Activated naive CD4-positive, alpha-beta T cell treated with anti-CD3 and anti-CD28 coated beads, Interleukin-2, amount 50 U/mL, for 16 hours (primary cell): ENCODE measurements around the gene SEMA3E.
"Not testable (repeated sequence)": the region's sequence is repeated elsewhere in the genome, so short reads cannot be mapped to it uniquely, and the experiment has no call there.

Source experiments
- DNase-seq: peaks from one replicate; pipeline ENCODE4 v3.0.0-alpha.2; 2020

Gene SEMA3E

DNA sequence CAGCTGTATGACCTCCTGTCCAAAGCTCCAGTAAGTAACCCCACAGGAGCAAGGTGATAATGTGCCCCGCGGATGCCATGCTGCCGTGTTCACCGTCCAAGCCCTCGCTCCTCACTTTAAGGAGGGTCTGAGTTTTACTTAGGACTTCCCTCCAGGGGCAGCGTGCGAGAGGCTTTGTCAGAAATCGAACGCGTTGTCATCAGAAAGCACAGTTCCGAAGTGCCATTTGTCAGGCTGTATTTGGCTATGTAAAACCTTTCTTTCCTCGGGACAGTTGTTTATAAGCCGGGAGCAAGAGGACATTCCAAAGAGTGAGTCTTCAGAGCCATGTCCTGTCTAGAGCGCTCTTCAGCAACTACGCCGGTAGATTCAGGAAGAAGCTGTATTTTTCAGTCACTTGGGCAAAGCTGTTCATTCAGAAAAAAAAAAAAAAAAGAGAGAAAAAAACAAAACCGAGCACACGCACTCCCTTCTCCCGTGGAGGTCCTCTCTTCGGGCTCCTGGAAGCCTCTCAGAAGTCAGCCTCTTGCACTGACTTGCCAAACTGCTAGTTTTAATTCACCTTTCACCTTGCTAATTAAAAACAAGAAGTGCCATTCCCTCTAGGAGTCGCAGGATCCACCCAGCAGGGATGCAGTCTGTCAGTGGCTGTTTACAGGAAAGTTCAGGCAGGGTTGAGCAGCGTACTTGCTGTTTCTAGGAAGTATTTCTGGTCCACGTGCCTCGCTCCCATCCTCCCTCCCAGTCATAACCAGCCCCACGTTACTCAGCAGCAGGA, at the start of gene SEMA3E:
Gene SEMA3E, minus strand, starts transcription at position 676 of the 778 bp plus-strand sequence.
- DNase-seq = no peak

DNA sequence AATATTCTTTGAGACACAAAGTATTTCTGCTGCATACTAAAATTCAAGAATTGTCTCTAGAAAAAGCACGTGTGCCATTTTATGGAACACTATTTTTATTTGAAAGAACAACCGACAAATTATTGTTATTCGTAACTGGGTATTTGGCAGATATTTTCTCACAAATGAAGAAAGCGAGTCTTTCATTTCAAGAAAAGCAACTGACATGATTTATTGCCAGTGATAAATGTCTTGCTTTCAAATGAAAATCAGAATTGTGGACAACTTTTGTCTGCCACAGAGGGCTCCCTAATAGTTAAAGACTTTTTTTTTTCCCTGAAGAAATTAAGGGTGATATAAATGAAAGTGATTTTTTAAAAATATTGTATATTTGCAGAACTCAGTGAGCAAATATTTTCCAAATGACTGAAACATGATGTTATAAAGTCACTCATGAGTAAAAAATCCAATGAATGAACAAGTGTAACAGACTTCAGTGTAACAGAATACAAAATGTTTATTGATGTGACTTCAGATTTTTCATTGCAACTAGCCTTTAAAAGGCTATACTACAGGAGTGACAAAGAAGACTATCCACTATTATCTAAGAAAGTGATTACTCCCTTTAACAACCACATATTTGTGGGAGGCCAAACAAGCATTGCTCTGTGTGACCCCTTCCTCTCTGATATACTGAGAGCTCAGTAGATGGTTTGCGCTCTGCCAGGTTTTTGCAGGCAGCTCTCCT, 49.0 kb upstream of the SEMA3E start:
- no peak for DNase-seq

DNA sequence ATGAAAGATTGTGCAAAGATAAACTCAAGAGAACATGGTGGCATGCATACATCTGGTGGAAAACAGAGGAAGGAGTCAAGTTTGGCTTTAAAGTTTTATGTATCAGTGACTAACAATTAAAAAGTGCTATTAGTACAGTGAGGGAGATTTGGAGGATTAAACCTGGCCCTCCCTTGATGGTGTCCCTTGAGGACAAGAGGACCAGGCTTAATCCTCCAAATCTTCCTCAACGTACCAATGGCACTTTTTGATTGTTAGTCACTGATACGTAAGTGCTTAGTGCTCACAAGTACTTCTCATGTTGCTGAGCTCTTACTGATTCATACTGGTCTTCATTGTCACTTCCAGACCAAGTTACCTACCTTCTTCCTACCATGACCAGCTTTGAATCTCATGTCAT, 47.2 kb upstream of the SEMA3E start:
- DNase-seq = no peak

DNA sequence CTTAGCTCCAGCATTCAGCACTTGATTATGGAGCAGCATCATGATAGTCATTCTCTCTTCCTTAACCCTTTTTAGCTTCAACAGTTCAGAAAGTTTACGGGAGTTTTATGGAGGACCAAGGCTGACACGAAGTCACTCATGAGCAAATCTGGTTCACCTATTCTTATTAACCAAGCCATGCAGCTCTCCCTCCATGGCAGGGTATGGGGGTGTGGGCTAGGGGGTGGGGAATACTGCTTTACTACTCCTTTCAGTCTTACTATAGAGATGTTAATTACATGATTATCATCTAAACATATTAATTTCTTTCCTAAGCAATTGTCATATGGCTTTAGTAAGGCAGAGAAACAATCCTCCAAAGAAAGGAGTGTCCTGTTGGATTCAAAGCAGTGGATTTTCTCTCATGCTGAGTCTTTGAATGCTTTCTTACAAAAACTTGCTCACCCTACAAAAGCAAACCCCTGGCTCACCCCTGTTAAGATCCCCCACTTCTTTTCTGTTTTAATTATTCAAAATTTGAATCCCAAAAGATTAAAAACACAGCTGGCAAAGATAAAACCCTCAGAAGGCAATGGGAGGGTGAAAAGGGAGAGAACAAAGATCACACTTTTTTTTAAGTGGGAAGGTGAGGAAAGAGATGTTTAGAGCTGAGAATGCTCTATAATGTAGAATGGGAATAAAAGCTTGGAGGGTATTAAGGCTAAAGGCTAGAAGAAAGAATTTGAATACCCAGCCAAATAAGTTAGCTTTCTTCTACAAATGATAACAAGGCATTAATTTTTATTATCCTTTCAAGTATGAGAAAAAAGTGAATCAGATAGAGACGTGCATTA, 46.4 kb upstream of the SEMA3E start:
- DNase-seq = no peak

DNA sequence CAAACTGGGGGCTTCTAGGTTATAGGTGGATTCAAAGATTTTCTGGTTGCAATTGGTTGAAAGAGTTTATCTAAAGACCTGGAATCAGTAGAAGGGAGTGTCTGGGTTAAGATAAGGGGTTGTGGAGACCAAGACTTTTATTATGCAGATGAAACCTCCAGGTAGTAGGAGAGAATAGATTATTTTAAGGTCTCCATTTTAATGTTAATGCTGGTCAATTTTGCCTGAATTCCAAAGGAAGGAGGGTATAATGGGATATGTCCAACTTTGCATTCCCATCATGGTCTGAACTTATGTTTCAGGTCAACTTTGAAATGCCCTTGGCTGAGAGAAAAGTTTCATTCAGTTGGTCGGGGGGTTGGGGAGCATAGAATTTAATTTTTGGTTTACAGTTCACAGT, 44.3 kb upstream of the SEMA3E start:
- no peak for DNase-seq

DNA sequence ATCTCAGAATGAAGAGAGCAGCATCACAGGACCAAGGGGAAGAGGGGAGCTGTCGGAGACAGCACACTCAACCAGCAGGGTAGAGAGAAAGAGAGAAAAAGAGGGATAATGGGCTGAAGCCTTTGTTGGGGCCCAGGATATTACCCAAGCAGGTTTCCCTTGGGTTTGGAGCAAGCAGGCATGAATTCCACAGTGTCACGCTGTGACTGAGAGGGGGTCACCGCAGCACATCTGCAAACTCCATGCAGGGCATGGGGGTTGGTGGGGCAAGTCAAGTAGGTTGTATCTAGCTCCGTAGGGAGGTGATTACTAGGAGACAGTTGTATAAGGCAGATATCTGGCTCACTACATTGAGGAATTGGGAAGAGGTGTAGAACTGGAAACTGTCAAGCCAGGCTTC, 42.2 kb upstream of the SEMA3E start:
- DNase-seq = no peak

DNA sequence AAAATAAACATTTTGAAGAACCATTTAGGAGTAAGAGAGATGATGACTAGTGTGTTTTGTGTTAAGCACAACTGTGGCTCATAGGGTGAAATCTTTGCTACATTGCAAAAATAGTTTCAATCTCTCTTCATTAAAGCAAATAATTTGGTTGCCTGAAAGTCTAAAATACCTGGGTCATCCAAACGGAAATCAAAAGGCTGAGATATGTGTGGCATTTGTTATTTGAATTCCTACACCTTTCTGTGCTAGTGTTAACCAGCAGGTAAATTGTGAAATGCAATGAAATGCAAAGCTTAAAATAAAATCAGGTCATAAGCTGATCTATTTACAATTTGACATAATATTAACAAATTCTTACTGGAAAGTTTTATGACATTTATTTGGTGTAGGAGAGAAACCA, 40.9 kb upstream of the SEMA3E start:
- no peak for DNase-seq

DNA sequence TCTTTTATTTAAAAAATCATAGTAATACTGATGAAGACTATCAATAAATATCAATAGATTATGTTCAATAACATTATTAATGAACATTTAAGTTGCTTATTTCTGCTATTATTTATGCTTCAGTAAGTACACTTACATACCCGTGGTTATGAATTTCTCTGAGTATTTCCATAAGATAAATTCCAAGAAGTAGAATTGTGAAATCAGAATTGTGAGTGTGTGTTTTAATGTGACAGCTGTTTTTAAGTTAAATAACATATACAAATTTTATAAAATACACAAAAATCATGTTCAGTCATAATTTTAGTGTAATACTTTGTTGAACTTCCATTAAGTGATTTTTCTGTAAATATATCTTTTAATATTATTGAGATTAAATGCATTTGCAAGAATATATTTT, 37.5 kb upstream of the SEMA3E start:
- DNase-seq = no peak

DNA sequence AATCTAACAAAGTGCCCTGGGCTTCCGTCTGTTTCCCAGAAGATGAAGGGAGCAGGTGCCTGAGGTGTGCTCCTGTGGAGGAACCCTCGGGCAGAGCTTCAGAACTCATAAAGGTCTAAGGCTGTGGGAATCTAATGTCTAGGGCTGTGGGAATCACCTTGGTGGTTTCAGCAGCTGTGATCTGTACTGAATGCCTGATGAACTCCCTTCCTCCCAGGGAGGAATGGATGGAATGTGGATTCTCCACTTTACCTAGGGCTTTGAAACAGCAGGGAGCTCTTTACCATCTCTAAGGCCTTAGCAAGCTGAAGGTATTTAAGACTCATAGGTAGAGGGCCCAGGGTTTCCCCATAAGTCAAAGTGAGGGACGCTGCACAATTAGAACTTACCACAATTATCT, 36.0 kb upstream of the SEMA3E start:
- DNase-seq = no peak

DNA sequence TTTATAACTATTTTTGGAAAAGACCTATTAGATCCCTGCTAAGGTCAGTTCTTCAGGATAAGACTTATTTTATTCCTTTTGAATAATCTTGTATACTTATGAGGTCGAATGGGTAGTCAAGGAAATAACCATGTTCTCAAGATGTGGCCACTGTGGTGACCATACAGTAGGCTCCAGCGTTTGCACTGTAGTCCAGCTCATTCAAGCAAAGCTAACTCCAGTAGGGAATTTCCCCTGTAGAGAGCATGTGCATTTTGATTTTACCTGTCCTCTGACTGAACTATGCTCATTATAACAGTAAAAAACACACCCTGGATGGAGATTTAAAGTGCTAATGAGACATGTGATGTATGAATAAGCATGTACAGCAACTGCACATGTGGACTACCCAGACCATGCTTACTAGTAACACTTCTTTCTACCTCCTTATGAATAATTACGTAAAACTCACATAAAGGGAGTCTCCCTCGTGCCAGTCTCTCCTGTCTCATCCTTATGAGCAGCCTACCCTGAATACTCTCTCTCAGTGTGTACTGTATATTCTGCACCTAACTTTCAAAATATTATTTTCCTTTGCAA, 32.4 kb upstream of the SEMA3E start:
- no peak for DNase-seq

DNA sequence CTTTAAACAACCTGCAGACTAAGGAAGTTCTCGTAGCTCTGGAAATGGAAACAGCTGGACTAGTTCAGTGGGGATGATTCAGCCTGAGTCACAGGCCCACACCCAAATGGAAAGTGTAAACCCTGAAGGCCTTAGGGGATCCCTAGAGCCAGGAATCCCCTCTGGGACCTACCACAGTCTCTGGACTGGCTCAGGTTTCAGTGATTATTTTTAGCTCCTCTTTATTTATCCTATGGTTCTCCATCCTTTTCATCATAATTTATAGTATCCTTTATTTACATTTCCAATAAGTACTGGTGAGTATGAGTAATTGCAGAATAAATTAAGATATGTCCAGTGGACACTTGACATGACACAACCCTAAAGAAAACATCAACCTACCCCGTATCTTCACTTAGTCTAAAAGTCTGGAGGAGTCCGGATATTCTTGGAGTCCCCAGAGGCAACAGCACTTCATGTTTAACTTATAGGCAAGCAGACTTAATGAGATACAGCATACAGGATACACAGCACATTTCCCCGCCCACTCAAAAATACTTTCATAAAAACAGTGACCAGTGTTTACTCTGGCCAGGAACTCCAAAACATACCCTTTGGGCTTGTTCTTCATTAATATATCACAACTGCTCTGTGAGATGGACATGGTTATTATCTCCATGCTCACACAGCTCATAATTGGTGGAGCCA, 28.4 kb upstream of the SEMA3E start:
- no peak for DNase-seq

DNA sequence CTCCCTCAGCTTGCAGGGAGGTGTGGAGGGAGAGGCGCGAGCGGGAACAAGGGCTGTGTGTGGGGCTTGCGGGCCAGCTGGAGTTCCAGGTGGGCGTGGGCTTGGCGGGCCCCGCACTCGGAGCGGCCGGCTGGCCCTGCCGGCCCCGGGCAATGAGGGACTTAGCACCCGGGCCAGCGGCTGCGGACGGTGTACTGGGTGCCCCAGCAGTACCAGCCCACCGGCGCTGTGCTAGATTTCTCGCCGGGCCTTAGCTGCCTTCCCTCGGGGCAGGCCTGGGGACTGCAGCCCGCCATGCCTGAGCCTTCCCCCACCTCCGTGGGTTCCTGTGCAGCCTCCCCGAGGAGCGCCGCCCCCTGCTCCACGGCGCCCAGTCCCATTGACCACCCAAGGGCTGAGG, 24.4 kb upstream of the SEMA3E start:
- DNase-seq = not testable (repeated sequence)

DNA sequence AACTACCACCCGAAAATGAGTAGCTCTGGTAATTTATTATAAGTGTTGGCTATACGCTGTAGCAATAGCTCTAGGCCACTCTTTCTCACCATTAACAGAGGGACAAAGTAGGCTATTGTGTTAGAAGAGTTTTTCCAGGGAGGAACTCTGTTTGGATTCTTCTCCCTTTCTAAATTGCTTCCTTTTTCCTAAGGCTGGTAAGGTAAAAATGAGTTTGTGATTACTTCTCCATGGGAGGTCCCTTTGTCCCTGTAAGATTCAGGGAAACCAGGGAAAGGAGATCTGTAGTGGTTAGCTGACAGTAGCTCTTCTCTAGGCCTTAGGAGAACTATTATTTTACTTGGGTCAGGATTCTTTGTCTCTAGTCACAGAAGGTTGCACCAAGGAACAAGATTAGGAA, 23.2 kb upstream of the SEMA3E start:
- DNase-seq = no peak

DNA sequence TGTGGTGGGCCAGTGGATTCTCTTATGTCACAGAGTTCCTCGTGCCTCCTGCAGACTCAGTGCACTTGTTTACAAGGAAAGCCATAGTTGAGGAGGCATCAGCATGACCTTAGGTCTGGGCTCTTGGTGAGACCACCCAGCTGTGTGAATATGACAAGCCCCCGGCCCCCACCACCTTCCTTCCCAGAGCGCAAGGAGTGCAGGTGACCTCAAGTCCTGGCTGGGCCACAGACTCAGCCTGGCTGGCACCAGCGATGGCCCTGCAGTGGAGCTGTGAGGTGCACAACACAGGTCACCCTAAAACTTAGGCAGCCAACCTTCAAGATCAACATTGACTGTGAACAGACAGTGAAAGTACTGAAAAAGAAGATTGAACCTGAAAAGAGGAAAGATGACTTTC, 14.2 kb upstream of the SEMA3E start:
- DNase-seq = no peak

DNA sequence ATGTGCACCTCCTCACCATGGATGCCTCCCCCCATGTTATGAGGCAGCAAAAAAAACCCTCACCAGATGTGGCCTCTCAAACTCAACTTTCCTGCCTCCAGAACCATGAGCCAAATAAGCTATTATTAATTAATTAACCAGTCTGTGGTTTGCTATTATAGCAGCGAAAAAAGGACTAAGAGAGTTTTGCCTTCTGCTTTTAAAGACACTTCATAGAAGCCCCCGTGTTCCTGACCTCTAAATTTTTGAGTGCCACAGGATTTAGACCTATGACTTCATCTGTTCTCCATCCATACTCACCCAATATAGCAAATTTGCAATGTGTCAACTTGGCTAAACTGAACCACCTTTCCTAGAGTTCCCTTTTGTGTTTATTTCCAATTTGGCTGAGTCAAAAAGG, 9.2 kb upstream of the SEMA3E start:
- DNase-seq = no peak

DNA sequence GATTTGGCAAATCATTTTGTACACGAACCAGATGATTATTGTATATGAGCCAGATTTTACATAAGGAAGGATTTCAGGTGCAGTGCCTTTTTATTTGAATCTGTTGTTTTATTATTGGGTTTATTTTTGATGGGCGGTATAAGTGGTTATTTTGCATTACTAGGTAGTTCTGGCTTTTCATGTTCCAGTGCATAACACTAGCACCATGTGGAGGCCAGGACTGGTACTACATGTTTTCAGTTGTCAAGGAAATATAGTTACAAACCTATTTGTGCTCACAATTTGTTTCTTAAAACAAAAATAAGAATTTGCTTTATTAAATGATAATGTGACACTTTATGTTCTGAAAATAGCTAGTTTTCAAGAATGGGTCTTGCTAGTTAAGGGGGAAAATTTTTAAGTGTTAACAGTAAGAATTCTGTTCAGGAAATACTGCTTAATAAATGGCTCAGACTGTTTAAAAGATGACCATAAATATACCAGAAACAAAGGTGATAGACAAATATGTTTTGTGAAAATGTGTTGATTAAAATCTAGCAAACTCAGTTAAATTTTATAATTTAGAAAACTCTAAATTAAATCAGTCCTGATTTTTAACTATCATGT, 7.1 kb upstream of the SEMA3E start:
- no peak for DNase-seq

DNA sequence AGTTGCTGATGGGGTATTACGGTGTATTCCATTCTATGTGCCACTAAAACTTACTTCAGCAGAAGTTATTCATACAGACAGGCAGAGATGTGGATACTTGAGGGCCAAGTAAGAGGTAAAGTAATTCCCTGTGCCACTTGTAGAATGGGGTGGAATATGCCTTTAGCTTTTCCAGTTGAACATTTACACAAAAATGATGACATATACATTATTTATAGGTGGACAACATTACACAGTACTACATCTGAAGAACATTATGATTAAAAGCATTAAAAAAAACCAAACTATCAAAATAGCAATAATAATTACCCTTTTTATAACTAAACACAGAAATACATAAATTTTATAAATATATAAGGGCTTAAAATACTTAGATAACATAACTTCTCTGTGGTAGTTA, 3.5 kb upstream of the SEMA3E start:
- no peak for DNase-seq

DNA sequence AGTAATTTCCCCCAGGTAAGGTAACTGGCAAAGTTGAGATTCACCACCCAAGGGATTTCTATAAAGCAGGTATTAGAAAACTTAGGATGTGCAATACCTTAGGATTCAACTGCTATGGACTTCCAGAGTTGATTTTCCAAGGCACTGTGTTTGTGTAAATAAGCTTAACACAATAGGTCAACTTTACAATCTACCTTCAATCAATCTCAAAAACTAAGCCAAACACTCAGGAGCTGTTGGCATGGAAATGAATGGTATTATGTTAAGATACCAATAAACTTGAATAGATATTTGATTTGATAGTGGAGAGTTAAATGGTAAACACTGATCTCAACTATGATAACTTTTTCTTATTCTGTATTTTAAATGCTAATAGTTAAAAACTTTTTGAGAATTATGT, 762 bp upstream of the SEMA3E start:
- no peak for DNase-seq

DNA sequence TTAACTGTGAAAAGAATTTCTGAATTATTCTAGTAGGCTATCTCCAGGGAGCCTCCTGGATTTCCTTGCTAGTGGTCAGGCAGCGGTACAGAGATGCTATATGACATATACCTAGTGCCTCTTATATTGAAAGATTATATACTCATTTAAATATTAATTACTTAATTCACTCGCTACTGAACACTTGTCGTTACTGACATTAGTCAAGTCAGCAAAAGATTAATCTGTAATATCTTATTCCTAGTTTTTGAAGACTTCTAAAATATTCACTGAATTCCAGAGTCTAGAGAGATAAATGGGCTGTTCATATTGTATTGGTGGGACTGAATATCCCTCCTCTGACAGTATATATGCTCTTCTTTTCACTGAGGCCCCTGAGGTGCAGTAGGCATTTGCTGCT, 2.9 kb downstream of the SEMA3E start:
- DNase-seq = no peak

DNA sequence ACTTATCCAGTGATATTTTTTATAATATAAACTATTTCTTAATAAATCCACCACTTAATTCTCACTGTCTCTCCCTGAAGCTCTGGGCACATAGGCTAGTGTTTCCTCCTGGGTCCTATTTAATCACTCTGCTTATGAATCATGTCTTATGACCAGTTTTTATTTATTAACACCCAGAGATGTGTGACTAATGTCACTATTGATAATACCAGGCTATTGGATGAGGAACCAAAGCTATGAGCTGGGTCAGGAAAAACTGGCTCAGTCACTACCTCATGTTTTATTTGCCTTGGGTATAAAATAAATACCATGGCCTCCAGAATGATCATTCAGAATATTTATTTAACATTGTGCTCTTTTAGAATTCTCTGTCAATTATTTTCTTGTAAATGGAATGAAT, 5.2 kb downstream of the SEMA3E start:
- no peak for DNase-seq

DNA sequence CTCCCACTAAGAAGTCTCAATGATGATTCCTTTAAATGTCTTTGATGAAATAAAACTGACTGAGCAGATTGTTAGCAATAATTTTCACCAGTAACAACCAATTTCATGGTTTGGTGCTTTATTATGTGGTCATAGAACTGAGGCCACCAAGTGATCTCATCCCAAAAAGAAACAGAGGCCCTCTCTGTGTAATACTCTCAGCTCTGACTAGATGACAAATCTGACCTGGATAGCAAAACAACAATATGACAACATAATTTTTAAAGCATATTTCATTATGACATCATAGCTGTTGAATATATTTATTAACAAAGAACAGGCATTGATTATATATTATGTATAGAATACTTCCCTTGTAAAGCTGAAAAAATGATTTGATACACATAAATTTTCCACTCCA, 5.9 kb downstream of the SEMA3E start:
- no peak for DNase-seq
